GM19025 (cell line): ENCODE data around the gene PRR14L.

Experiments used
- ATAC-seq: cut with Tn5 transposase; IDR thresholded peaks from one replicate; pipeline ENCODE4 v1.9.1; 2021; ENCODE audit warnings: mild to moderate bottlenecking, low read depth, moderate library complexity; ENCODE audit not compliant: unreplicated experiment

The PRR14L gene

DNA sequence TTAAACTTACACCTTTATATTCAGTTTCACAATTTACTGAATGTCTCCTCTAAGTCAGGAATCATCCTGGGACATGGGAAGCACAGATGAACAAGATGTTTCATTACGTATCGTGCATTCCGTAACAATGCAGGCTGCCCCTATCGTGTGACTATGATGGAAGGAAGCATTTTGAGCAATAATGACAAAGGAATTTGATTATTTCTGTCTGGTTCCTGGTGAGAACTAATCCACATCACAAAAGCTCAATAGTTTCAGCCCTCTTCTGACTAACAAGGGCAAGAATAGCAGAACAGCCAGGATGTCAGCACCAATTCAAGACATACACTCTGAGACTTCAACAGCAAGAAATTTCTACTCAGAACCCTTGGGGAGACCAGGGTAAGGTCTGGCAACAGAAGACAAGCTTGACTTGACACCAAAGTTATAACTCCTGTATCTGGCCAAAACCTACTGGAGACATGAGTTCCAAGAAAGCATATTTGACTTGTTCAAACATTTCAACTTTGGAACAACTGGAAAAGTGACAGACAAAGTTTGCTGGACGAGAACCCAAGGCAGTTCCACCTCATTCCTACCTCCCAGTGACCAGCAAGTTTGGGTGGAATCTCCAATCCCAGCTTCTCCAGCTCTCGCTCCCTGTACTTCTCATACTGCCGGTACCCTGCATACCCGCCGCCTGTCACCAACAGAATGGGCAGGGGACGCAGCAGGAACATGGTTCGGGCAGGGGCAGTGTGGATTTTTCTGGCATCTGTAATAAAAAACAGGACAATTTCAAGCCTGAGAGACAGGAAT lies 102.2 kb downstream of the PRR14L start:
- no peak for ATAC-seq

DNA sequence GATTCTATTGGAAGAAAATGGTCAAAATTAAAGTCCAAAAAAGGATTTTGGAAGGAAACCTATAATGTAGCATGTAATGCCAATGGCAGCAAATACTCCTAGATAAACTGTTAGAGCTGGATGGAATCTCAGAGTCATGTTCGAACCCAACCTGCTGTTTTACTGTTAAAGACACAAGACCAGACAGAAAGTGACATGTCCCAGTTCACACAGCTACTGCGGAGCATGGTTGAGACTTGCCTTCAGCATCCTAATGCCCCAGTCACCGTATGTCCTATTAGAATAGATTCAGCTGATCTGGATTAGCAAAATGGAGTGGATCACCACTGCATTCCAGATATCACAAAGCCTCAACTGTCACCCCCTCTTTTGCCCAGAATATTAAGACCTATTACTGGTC lies 102.9 kb downstream of the PRR14L start:
- no peak for ATAC-seq

DNA sequence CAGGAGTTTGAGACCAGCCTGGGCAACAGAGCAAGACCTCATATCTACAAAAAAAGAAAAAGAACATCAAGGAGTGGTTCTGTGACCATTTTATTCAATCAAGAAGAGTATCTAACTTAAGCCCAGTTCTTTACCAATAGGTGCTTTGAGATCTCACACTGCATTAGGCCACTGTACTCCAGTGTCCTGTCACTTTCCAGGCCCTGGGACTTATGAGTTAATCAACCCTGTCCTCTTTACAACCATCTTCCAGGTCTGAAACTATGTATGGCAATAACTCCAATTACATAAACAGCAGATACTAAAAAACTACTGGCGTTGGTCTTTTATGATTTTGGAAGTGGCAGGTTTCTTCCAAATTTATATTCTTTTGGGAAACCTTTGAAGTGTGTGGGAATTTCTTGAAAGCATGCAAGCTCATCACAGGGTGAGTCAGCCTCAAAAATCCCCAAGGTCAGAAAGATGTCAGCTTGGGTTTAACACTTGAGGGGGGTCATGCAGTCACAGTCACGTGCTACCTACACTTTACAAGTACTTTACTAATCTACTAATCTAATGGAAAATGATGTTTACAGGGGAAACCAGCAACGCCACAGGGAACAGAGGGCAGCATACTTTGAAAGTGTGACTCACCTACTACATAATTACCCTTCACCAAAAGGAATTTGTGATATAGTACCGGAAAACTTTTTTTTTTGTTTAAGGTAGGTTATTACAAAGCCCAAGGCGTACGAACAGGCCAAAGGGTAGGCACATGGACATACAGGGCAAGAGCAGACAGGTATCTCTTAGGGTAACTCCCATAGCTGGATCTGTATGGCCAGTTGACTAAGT lies 103.5 kb downstream of the PRR14L start:
- ATAC-seq = peak; percentile 49

DNA sequence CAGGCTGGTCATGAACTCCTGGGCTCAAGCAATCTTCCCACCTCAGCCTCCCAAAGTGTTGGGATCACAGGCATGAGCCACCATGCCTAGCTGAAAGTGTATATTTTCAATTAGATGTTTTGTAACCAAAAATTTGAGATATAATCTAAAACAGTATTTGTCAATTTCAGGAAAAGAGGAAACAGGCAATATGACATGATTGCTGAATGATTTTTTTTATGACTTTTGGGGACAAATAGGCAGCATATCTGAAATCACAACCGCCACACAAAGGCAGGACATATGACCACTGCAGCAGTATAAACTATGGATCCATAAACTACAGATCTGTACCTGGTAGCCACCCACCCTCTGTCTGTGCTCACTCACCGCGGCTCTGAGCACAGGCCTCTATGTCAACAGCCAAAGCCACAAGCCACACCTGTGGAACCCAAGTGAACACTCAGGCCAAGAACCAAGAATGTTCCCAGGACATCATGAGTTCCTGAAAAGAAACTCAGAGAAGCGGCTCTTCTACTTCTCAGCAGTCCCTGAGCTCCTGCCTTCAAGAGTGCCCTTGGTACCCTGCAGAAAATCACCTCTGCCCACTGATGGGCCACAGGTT lies 110.4 kb downstream of the PRR14L start:
- no peak for ATAC-seq

DNA sequence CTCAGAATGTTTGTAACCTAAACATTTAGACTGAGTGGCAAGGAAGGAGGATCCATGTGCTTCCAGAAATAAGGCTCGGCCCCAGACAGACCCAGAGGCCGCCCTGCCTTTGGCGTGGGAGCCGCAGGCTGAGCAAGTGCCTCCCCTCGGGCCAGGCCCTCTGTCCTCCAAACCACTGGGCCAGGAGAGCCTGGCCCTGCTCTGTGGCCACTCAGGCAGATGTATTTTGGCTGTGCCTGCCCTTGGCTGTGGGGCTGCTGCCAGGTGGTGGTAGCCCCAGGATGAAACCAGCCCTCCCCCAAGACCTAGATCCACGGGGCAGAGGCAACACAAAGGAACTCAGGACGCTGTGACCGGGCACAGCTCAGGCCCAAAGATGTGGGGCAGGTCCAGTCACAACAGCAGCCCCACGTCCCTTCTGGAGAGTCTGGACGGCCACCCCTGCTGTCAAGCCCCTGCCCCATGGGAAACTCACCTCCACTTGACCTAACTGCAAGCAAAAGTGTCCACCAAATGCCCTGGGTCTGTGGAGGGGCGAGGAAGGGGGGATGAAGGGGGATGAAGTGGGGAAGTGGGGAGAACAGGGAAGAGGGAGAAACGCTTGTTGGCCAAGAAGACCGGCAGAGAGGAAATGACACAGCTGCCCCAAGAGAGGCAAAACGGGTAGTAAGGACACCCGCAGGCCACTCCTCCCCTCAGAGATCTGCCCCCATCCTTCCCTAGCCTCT lies 111.9 kb downstream of the PRR14L start:
- ATAC-seq = no peak

DNA sequence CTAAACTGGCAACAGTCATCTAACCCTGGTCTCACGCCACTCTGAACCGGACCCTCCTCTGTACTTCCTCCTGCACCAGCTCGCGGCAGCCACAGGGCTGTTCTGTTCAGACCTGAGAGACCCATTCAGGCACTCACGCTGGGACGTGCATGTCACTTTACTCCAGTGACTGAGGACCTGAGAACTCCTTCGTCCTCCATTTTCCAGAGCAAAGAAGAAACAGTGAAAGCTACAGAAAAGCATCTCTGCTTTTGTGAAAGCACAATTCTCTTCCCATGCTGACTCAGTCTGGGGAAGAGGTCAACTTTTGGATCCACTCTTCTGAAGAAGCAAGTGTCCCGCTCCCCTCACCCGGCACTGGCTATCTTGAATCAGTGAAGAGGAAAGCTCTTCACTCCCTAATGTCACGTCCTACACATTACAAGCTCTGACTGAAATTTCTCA lies 112.5 kb downstream of the PRR14L start:
- ATAC-seq = peak; percentile 59

DNA sequence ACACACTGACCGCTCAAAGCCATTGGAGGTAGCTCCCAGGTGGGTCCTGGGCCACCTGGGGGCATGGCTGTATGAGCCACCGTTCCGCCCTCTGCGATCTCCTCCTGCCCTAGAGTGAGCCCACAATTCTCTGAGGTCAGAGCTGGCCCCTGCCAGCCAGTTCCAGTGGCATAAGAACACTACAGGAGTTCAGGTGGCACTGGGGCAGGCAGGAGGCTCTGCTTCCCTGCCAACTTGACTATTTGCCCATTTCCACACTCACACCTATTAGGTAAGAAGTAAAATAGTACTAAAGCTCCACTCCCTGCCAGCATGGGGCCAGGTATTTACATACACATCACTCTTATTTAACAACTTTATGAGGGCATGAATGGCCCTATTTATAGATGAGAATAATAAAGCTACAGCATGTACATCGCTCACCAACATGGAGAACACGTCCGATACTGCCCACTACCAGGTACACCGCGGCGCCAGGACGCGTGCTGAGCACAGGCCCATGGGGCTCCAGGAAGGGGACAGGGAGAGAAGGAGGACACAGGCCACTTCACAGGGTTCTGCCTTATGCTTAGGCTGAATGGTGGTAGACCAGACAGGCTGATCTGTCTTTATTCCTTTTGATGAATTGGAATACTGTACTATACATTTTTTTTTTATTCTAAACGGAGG lies 114.2 kb downstream of the PRR14L start:
- no peak for ATAC-seq

DNA sequence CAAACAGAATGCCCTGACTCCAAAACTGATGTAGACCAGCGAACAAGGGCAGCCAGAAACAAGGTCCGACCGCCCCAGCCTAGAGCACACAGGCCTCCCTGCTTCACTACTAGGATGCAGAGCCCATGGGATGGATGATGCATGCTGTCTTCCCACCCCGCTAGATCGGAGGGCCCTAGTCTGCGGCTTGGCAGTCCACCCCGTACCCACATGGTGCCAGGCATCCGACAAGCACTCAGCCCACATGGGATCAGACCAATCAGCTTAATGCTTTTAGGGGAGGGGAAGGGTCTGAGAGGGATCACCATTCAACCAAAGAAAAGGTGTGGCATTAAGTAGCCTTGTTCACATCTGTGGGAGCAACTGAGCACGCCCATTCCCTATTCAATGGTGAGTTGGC lies 118.5 kb downstream of the PRR14L start:
- ATAC-seq = no peak
